ENCODE data around the gene DHCR24.
"Not testable (repeated sequence)": the region's sequence is repeated elsewhere in the genome, so short reads cannot be mapped to it uniquely, and the experiment has no call there.

Gene DHCR24

GRCh38 chr1:54885807-54886723 lies 930 bp downstream of the DHCR24 start:
- DNase-seq: no peak

GRCh38 chr1:54885237-54885679 lies 1.7 kb downstream of the DHCR24 start:
- no peak for DNase-seq

- DNase-seq: no peak
These were observed 2.2 kb downstream of the DHCR24 start for GRCh38 chr1:54884768-54885167.

- no peak for DNase-seq
These were observed 2.8 kb downstream of the DHCR24 start for GRCh38 chr1:54884135-54884586.

- no peak for DNase-seq
These were observed 3.5 kb downstream of the DHCR24 start for GRCh38 chr1:54883349-54884102.

- DNase-seq: no peak
These were observed 4.5 kb downstream of the DHCR24 start for GRCh38 chr1:54882519-54882918.

GRCh38 chr1:54881604-54882003 lies 5.4 kb downstream of the DHCR24 start:
- not testable (repeated sequence) for DNase-seq

- no peak for DNase-seq
These were observed 7.1 kb downstream of the DHCR24 start for GRCh38 chr1:54879872-54880271.

GRCh38 chr1:54876814-54877213 lies 10.2 kb downstream of the DHCR24 start:
- no peak for DNase-seq

GRCh38 chr1:54875000-54875399 lies 12.0 kb downstream of the DHCR24 start:
- no peak for DNase-seq

GRCh38 chr1:54874079-54874830 lies 12.7 kb downstream of the DHCR24 start:
- no peak for DNase-seq

GRCh38 chr1:54872036-54872331 lies 15.0 kb downstream of the DHCR24 start:
- DNase-seq: no peak

GRCh38 chr1:54871275-54872035 lies 15.5 kb downstream of the DHCR24 start:
- no peak for DNase-seq

GRCh38 chr1:54870869-54871268 lies 16.1 kb downstream of the DHCR24 start:
- no peak for DNase-seq

- no peak for DNase-seq
These were observed 17.7 kb downstream of the DHCR24 start for GRCh38 chr1:54869173-54869851.

GRCh38 chr1:54867717-54868057 lies 19.3 kb downstream of the DHCR24 start:
- DNase-seq: no peak

GRCh38 chr1:54866801-54867716 lies 19.9 kb downstream of the DHCR24 start:
- DNase-seq: no peak

GRCh38 chr1:54865238-54866073 lies 21.5 kb downstream of the DHCR24 start:
- DNase-seq: no peak

GRCh38 chr1:54864460-54865208 lies 22.4 kb downstream of the DHCR24 start:
- DNase-seq: no peak
